Mononuclear cell (primary cell): ENCODE measurements around the gene LRRC46. TPM values are rescaled to one million over a fixed set of nuclear protein-coding genes. Genes with fewer than 3 reads are reported as not detected.

Source experiments
- H3K27me3 ChIP-seq: 2 replicates; pipeline ENCODE4 v1.6.0; 2011; ENCODE audit warnings: low read length, control low read depth; ENCODE audit not compliant: insufficient read depth
- H3K4me1 ChIP-seq: 2 replicates; pipeline ENCODE4 v1.5.1; 2011; ENCODE audit warnings: mild to moderate bottlenecking, low read length, control low read depth; ENCODE audit not compliant: insufficient read depth
- H3K4me3 ChIP-seq: 2 replicates; pipeline ENCODE4 v1.5.1; 2011; ENCODE audit warnings: mild to moderate bottlenecking, low read length, moderate library complexity
- H3K9me3 ChIP-seq: 2 replicates; pipeline ENCODE4 v1.5.1; 2011; ENCODE audit warnings: low read depth, mild to moderate bottlenecking, control low read depth, low read length
- total RNA-seq: library from RNA; depleted of rRNA; stranded (reverse); fragments of >200 nt; gene quantifications from one replicate; pipeline ENCODE4 v1.2.3, GENCODE V29; 2012

Gene LRRC46
- total RNA-seq, 1 donor: not detected

DNA sequence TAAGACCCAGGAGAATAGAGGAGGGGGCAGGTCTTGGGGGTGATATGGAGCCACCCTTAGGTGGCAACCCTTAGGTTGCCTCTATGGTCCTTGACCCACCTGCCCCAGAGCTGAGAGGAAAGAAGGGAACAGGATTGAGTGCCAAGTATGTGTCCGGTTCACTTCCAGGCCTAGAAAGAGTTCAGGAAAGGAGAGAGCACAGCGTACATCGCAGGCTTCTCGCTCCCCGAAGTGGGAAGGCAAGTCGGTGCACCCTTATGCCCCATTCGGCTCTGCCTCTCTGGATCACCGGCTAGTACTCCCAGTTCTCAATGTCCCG is 18.9 kb downstream of the LRRC46 start:
- H3K4me3 ChIP-seq: no peak overlapping the region
- H3K9me3 ChIP-seq: no peaks in the 10 kb centered on the region
- H3K27me3 ChIP-seq: peaks cover 93% of the 10 kb centered on the region
- H3K4me1 ChIP-seq: peaks cover 9% of the 10 kb centered on the region

DNA sequence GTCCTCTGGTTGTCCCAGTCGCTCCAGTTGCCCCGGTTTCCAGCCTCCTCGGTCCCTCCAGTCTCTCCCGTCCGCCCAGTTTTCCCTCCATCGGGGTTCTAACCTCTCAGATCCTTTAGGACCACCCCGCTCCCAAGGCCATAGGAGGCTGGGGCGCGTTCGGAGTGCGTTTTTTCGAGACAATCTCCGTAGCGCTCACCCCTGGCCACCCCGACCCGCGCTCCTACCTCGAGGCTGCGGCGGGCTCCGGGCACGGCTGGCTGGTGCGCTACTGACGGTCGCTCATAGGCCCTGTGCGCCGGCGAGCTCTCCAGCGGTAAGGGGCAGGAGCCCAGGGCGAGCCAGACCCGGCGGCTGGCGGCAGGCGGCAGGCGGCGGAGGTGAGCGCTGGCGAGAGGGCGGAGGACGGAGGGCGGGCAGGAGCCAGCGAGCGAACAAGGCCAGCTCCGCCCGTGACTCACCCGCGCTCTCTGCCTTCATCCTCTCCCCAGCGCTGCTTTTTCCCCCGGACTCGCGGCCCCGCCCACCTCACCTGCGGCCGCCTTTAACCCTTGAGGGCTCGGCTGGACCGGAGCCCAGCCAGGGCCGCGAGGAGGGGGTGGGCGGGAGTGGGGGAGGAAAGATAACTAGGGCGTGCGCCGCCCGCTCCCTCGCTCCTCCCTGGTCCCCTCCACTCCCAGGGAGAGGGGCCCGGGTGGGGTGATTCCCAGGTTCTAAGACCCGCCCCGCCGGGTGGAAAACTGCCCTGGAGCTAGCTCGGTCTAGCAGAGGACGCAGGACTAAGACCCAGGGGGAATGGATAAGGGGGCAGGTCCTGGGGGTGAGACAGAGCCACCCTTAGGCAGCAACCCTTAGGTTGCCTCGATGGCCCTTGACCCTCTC is 19.5 kb downstream of the LRRC46 start, which contains the start of gene SP6:
SP6 (minus strand) TSS at position 472 of the 882 bp plus-strand sequence. CDS start 2,734 bp downstream, outside the sequence.
- Histone ChIP-seq H3K4me3 (no peak within 1 kb of the TSS), H3K9me3 (no peaks in the 10 kb centered on the region), H3K27me3 (peaks cover 90% of the 10 kb centered on the region), H3K4me1 (peaks cover 9% of the 10 kb centered on the region)

DNA sequence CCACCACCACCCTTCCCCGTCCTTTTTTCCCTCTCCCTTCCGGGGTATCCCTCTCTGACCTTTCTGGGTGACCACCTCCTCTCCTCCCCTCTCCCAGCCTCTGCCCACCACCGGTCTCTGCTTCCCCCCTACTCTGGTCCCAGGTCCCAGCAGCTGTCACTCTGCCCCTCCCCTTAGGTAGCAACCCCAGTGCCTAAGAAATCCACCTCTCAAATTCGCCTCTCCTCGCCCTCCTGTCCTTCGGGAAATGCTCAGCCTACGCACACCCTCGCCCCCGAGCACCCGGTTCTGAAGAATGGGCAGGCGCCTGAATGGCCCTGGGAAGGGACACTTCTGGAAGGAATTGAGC is 20.3 kb downstream of the LRRC46 start:
- Histone ChIP-seq H3K27me3 (peaks cover 82% of the 10 kb centered on the region), H3K9me3 (no peaks in the 10 kb centered on the region), H3K4me1 (peaks cover 9% of the 10 kb centered on the region), H3K4me3 (no peak overlapping the region)

DNA sequence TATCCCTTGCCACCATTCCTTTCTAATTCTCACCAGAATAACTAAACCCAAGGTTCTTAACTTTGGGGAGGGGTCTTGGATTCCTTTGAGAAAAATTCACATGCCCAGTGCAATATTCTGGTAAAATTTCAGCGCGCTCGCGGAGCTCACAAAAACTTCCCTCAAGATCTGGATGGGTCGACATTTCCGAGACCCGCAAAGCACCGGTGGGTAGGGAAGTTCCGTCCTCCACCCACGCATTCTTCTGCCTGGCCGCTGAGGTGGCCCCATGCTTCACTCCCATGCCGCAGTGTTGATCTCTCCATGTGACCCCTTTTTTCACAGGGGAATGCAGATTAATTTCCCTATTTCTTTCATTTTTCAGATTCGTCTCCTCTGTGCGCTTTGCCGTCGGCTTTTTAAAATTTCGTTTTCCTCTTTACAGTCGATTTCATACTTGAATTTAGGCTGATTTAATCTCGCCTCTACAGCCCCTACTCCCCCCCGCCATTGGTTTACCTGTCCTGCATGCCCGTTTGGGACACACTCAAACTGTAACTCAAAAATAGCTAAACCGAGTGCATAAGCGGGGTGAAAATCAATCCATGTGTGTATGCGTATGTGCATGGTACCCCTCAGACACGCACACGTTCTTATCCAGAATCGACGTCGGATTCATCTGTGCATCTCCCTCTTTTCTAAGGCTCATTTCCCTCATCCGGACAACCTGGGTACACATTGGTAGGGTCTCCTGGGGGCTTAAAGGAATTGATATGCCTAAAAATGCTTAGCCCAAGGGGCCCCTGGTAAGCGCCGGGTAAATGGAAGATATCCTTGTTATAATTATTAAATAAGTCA is 20.9 kb downstream of the LRRC46 start:
- H3K4me3 ChIP-seq: no peak overlapping the region
- peaks cover 9% of the 10 kb centered on the region for H3K4me1 ChIP-seq
- H3K9me3 ChIP-seq: no peaks in the 10 kb centered on the region
- peaks cover 78% of the 10 kb centered on the region for H3K27me3 ChIP-seq

DNA sequence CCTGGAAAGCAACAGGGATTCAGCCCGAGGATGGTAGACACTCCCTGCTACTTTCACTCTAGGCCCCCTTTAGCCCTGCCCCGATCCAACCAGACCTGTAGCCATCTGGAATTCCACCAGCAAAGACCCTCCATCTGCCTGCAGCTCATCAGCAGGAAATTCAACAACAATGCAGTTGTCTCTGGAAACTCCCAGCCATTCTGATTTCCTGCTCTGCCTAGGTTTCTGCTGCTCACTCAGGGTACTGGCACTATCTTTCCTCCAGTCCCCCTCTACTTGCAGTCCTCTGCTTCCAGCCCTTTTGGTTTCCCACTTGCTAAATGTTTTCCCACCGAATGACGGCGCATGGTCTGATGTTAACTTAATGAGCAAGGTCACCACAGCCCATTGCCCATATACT is 22.1 kb downstream of the LRRC46 start:
- no peaks in the 10 kb centered on the region for H3K9me3 ChIP-seq
- peaks cover 65% of the 10 kb centered on the region for H3K27me3 ChIP-seq
- peaks cover 9% of the 10 kb centered on the region for H3K4me1 ChIP-seq
- H3K4me3 ChIP-seq: no peak overlapping the region

DNA sequence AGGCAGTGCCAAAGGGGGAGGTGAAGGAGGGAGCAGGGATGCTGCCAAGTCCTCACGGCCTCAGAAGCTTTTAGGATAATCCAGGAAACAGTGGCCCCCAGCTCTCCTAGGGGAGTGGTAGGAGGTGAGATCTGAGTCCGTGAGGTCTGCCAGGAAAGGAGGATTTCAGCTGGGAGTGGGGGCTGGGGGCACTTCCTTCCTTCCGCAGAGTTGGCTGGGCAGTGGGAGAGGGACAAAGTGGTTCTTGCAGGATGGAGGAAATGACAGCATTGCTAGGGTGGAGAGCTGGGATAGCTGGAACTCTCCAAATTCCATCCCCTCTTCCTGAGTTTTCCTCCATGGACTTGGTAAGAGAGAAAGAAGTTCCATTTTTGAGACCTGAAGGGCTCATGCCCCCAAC is 24.3 kb downstream of the LRRC46 start:
- Histone ChIP-seq H3K9me3 (no peaks in the 10 kb centered on the region), H3K4me3 (no peak overlapping the region), H3K27me3 (peaks cover 43% of the 10 kb centered on the region), H3K4me1 (peaks cover 5% of the 10 kb centered on the region)

DNA sequence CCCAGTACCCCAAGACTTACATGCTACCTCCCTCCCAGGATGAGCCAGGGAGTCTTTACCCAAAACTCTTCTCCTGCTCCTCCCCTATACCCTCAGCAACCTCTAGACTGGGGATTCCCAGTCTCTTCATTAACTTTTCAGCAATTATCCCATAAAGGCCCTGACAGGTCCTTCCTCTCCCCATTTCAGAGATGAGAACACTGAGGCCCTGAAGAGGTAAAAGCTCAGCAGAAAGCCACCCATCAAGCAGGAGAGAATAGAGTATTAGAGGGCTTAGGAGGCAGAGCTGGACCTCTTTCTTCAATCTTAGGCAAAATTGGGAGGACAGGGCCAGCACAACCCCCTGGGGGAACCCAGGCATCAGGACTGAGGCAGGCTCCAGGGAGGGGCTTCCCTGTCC is 25.4 kb downstream of the LRRC46 start:
- H3K4me1 ChIP-seq: no peaks in the 10 kb centered on the region
- H3K27me3 ChIP-seq: peaks cover 38% of the 10 kb centered on the region
- H3K4me3 ChIP-seq: no peak overlapping the region
- no peaks in the 10 kb centered on the region for H3K9me3 ChIP-seq

DNA sequence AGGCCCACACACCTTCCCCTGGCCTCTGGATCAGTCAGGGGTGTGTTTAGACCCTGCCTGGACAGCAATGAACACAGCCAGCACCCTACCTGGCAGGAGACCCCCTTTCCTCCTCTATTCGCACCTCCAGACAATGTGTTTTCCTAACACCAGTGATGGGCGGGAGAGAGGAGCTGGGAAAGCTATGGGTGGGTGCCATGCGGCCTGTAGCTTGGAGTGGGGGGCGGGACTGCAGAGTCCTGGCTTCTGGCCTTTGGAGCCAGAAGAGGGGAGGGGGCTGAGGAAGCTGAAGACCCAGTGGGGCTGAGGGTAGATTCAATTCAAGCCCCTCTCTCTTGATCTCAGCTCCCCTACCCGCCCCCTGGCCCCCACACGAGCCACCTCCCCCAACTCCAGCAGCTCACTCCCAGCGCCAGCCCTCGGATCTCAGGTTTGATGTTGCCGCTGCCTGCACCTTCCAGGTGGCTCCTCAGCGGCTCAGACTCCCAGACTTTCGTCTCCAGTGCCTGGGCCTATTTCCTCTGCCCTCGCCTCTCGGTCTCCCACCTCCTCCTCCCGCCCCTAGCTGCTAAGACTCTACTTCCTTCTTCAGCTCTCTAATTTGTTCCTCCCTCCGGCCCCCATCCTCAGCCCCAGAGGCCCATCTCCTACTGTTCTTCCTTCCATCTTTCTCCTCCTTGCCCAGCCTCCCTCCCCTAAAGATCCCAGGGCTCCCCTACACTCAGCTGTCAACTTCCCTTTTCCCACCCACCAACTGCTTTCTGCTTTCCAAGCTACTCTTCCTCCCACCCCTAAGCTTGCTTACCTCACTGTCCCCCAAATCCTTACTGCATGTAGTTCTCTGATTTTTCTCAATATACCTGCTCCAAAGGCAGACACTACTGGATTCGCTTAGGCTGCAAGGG is 26.3 kb downstream of the LRRC46 start:
- Histone ChIP-seq H3K27me3 (peaks cover 28% of the 10 kb centered on the region), H3K9me3 (no peaks in the 10 kb centered on the region), H3K4me3 (no peak overlapping the region), H3K4me1 (peaks cover under 1% of the 10 kb centered on the region)

DNA sequence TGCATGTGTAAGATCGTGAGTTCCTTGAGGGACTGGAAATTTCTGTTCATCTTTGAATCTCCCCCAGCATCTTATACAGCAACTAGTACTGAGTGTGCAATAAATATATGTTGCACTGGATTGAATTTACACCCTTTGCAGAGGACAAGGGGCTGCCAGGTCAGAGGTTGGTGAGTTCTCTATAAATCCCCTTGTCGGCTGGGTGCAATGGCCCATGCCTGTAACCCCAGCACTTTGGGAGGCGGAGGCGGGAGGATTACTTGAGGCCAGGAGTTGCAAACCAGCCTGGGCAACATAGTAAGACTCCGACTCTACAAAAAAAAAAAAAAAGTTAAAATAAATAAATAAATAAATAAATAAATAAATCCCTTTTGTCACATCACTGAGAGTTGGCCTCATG is 28.9 kb downstream of the LRRC46 start:
- Histone ChIP-seq H3K9me3 (no peaks in the 10 kb centered on the region), H3K4me3 (no peak overlapping the region), H3K4me1 (peaks cover 5% of the 10 kb centered on the region), H3K27me3 (peaks cover 2% of the 10 kb centered on the region)

DNA sequence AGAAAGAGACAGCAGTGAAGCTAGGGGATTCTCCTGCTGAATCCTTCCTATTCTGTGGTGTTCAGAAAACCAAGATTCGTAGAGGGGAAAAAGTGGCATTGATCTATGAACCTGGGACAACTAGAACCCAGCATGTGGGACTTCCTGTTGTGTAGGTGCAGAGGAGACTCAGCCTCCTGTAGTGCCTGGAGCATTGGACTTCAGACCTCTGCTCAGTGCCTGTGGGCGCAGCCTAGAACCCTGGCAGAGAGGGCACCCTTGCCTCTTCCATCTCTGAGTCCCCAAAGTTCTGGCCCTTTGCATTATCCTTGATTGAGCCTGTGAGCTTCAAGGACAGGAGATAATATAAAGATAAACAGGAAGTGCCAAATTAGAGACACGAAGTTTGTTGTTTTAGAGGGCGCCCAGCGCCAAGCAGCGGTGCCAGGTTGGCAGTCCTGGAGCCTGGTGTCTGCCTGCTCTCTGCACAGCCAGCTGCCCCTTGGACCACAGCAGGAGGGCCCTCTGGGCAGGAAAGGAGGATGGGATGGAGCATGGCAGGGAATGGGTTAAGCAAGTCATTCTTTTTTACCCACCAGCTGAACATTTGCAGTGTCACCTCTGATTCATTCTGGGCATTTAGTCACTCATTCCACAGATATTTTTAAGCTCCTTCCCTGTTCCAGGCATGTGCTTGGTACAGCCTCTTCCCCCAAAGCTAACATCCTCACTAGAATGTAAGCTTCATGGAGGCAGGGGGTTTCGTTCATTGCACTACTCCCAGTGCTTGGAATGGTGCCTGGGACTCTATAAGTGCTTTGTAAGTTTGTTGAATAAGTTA is 31.4 kb downstream of the LRRC46 start:
- Histone ChIP-seq H3K4me3 (no peak overlapping the region), H3K4me1 (peaks cover 5% of the 10 kb centered on the region), H3K27me3 (no peaks in the 10 kb centered on the region), H3K9me3 (no peaks in the 10 kb centered on the region)

DNA sequence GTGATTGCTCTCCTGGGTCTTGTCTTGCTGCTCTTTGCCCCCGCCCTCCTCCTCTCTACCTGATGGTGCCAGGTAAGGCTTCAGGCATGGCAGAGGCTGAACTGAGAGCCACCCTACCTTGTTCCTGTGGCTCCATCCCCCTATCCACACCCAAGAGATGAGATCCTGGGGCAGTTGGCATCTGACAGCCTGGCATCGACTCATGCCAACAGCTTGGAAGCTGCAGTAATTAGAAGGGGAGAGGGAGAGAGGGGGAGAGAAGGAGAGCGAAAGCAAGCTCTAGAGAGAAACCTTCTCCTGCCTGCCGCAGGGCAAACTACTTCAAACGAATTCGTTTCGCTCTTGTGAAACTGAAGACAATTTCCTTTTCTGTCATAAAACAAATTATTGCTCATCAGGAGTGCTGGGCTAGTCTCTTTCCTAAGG is 33.3 kb downstream of the LRRC46 start:
- Histone ChIP-seq H3K4me1 (peaks cover 5% of the 10 kb centered on the region), H3K27me3 (peaks cover 1% of the 10 kb centered on the region), H3K9me3 (no peaks in the 10 kb centered on the region), H3K4me3 (no peak overlapping the region)

DNA sequence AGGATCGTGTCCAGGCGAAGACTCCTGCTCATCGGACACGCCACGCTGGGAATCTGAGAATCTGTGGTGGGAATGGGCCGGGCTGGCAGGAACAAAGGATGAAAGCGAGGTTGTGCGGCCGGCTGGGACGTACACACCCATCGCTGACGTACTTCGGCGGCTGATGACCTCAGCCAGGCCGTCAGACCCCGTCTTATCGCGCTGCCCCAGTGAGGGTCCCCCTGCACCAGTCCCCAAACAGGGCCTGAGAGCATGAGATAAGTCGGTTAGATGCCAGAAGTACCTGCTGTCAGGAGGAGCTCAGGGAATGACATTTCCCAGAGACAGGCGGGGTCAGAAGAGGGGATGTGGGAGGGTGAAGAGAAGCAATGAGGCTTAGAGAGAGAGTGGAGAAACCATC is 35.5 kb downstream of the LRRC46 start:
- H3K4me3 ChIP-seq: no peak overlapping the region
- H3K4me1 ChIP-seq: peaks cover 5% of the 10 kb centered on the region
- H3K27me3 ChIP-seq: peaks cover 14% of the 10 kb centered on the region
- no peaks in the 10 kb centered on the region for H3K9me3 ChIP-seq

DNA sequence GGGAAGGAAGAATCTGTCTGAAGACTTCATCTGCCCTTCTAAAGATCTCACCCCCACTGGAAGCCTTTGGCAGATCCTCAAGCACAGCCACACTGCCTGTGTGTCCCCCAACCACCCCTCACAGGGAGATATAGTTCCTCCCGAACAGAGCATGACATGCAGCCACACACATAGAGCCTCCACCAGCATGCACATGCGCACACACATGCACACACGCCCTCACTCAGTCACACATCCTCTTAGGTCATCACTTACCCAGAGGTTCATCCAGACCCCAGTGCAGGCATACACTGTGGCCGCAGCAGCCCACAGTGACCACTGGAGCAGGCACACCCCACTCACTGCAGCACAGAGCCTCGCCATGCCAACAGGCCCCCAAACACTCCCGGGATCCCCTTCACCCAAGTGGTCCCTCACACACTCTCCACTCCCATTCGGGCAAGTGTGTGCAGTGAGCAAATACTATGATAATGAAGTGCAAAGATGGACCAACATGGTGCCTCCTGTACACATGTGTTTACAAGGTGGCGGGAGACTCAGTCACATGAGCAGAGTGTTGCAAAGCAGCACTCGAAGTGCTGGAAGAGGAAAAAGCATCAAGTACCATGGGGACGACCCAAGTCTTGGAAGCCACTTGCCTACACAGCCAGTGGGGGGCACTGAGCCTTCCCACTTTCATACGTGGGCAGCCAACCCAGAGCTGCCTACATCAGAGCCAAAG is 36.5 kb downstream of the LRRC46 start:
- H3K9me3 ChIP-seq: no peaks in the 10 kb centered on the region
- H3K27me3 ChIP-seq: peaks cover 23% of the 10 kb centered on the region
- H3K4me1 ChIP-seq: peaks cover 3% of the 10 kb centered on the region

More for the DNA sequence above, 36.5 kb downstream of the LRRC46 start:
- H3K4me3 ChIP-seq: no peak overlapping the region
